ENCODE results near the gene KLK14.

DNA sequence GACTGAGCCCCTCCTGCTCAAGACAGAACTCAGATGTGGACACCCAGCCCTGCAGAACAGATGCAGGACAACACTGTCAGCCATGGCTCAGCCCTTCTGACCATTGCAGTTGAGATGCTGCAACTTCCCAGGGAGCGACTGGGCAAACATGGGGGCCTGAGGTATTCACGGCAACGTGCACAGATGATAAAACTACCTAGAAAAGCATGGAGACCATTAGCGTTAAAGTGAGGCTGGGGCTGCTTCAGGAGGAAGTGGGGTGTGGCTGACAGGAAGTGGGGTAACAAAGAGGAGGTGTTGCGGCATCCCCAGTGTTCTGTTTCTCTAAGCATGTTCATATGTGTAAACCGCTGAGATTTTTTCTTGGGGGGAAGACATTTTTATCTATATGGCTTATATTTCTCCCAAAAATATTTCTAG lies 40.7 kb upstream of the KLK14 start:
- TF ChIP-seq EZH2 (IDR thresholded peaks at IDR 0.05; ENCODE audit: insufficient read depth, poor library complexity, severe bottlenecking) = no peak
- TF ChIP-seq EZH2phosphoT487 (IDR thresholded peaks at IDR 0.05; ENCODE audit: insufficient read depth, low read depth) = no peak
